Measurements from ENCODE around the gene GTF2E1.

- TF ChIP-seq CTCF (IDR thresholded peaks at IDR 0.05) (no peak), POLR2AphosphoS5 (IDR thresholded peaks at IDR 0.05; ENCODE audit: insufficient read depth in 1 of 2, low read depth in 1 of 2) (no peak), POLR2A (IDR thresholded peaks at IDR 0.05) (no peak)
Measured at GRCh38 chr3:120824613-120825012, 82.1 kb downstream of the GTF2E1 start.

All from vagina (tissue), 2 donors.